Vagina (tissue), 2 donors: ENCODE results near the gene ATXN10.

Experiments used
- POLR2A ChIP-seq, 2 donors: fragments of 450-650 bp; IDR thresholded peaks; one replicate each; pipeline ENCODE4 v1.6.1; 2017; ENCODE audit warnings: antibody characterized with exemption in 2 of 2, mild to moderate bottlenecking in 2 of 2, moderate library complexity in 2 of 2
- TF ChIP-seq, protein P1 (sequence below), 3 experiments: fragments of 450-650 bp in 2 of 3; fragments of 200-600 bp in 1 of 3; sonication (generic) in 1 of 3; IDR thresholded peaks; one replicate each; pipeline ENCODE4 v1.5.1; 2017 to 2019; ENCODE audit warnings: antibody characterized with exemption in 3 of 3, mild to moderate bottlenecking in 2 of 3, moderate library complexity in 2 of 3

DNA sequence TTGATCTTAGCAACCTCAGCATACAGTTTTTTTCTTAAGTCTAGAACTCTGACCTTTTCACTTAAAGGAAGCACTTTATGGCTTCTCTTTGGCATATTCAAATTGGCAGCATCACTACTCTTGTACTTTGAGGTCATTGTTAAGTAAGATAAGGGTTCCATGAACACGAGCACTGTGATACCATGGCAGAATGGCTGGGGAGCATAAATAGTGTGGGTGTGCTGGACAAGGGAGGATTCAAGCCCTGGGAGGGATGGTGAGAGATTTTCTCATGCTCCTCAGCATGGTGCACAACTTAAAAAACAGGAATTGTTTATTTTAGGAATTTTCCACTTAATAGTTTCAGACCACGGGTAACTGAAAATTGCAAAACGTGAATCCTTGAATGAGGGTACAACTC lies 111.4 kb downstream of the ATXN10 start:
- TF ChIP-seq POLR2A (IDR thresholded peaks at IDR 0.05) = no peak
- TF ChIP-seq, protein P1, sequence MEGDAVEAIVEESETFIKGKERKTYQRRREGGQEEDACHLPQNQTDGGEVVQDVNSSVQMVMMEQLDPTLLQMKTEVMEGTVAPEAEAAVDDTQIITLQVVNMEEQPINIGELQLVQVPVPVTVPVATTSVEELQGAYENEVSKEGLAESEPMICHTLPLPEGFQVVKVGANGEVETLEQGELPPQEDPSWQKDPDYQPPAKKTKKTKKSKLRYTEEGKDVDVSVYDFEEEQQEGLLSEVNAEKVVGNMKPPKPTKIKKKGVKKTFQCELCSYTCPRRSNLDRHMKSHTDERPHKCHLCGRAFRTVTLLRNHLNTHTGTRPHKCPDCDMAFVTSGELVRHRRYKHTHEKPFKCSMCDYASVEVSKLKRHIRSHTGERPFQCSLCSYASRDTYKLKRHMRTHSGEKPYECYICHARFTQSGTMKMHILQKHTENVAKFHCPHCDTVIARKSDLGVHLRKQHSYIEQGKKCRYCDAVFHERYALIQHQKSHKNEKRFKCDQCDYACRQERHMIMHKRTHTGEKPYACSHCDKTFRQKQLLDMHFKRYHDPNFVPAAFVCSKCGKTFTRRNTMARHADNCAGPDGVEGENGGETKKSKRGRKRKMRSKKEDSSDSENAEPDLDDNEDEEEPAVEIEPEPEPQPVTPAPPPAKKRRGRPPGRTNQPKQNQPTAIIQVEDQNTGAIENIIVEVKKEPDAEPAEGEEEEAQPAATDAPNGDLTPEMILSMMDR (IDR thresholded peaks at IDR 0.05) = no peak
